WERI-Rb-1 (cell line): ENCODE measurements around the gene MMP10.

Source experiments
- DNase-seq: peaks from one replicate; pipeline ENCODE4 v3.0.0-alpha.2; 2020
- H3K27ac ChIP-seq: fragments of 250-450 bp; sonication (Bioruptor Pico); 2 replicates; pipeline ENCODE4 v1.5.1; 2020; ENCODE audit warnings: mild to moderate bottlenecking, moderate library complexity
- H3K27me3 ChIP-seq: fragments of 250-450 bp; sonication (Bioruptor Pico); 2 replicates; pipeline ENCODE4 v1.5.1; 2021; ENCODE audit warnings: mild to moderate bottlenecking, low read depth, moderate library complexity; ENCODE audit not compliant: insufficient read depth, severe bottlenecking
- H3K36me3 ChIP-seq: fragments of 250-450 bp; sonication (Bioruptor Pico); 2 replicates; pipeline ENCODE4 v1.5.1; 2020; ENCODE audit warnings: mild to moderate bottlenecking, moderate library complexity
- H3K4me3 ChIP-seq: 2 replicates; pipeline ENCODE4 v1.5.1; 2011; ENCODE audit warnings: low read depth, mild to moderate bottlenecking, control low read depth, low read length
- H3K9me3 ChIP-seq: fragments of 250-450 bp; sonication (Bioruptor Pico); 2 replicates; pipeline ENCODE4 v1.5.1; 2021; ENCODE audit warnings: mild to moderate bottlenecking, moderate library complexity; ENCODE audit not compliant: severe bottlenecking
- CTCF ChIP-seq: IDR thresholded peaks from 2 replicates; pipeline ENCODE4 v1.5.1; 2011; ENCODE audit warnings: low read depth, mild to moderate bottlenecking, control low read depth, inconsistent platforms, low read length

Gene MMP10

GRCh38 chr11:102791271-102792036 is 11.0 kb upstream of the MMP10 start:
- no peak overlapping the region for H3K27ac ChIP-seq
- no peak for DNase-seq
- no peaks in the 10 kb centered on the region for H3K27me3 ChIP-seq
- no peak for TF ChIP-seq CTCF
- no peak overlapping the region for H3K4me3 ChIP-seq
- no peaks in the 10 kb centered on the region for H3K36me3 ChIP-seq
- H3K9me3 ChIP-seq, result no peaks in the 10 kb centered on the region

- Histone ChIP-seq H3K4me3 (no peak overlapping the region), H3K27me3 (no peaks in the 10 kb centered on the region), H3K9me3 (no peaks in the 10 kb centered on the region), H3K27ac (no peak overlapping the region), H3K36me3 (no peaks in the 10 kb centered on the region)
- no peak for TF ChIP-seq CTCF
- DNase-seq, result no peak
Observed at GRCh38 chr11:102788334-102788995, 8.0 kb upstream of the MMP10 start.

DNA sequence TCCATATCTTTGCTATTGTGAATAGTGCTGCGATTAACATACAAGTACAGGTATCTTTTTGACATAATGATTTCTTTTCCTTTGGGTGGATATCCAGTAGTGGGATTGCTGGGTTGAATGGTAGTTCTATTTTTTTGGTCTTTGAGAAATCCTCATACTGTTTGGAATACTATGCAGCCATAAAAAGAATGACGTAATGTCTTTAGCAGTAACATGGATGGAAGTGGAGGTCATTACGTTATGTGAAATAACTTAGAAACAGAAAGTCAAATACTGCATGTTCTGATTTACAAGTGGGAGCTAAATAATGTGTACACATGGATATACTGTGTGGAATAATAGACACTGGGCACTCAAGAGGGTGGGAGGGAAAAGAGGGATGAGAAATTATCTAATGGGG is 4.0 kb upstream of the MMP10 start:
- H3K9me3 ChIP-seq, result no peaks in the 10 kb centered on the region
- no peak overlapping the region for H3K4me3 ChIP-seq
- no peak for TF ChIP-seq CTCF
- H3K27me3 ChIP-seq, result no peaks in the 10 kb centered on the region
- DNase-seq, result no peak
- H3K27ac ChIP-seq, result no peak overlapping the region
- H3K36me3 ChIP-seq, result no peaks in the 10 kb centered on the region

DNA sequence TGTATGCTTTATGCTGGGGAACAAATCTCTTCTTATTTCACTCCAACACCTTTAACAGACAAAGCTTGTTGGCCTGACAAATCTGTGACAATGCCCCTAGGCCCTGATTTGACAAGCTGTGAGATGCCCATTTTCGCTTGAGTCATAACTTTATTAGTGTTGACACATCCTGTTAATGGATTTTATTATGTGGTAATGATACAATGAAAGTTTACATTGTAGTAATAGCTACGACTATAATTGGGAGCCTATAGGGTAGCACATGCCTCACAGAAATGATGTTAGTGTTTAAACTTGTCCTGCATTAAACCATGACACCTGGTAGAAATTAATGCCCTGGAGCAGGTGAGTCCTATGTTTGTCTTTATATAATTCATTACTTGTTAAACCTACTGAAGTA is 3.3 kb upstream of the MMP10 start:
- TF ChIP-seq CTCF, result no peak
- no peak overlapping the region for H3K27ac ChIP-seq
- H3K9me3 ChIP-seq, result no peaks in the 10 kb centered on the region
- no peaks in the 10 kb centered on the region for H3K36me3 ChIP-seq
- DNase-seq, result no peak
- no peak overlapping the region for H3K4me3 ChIP-seq
- H3K27me3 ChIP-seq, result no peaks in the 10 kb centered on the region

DNA sequence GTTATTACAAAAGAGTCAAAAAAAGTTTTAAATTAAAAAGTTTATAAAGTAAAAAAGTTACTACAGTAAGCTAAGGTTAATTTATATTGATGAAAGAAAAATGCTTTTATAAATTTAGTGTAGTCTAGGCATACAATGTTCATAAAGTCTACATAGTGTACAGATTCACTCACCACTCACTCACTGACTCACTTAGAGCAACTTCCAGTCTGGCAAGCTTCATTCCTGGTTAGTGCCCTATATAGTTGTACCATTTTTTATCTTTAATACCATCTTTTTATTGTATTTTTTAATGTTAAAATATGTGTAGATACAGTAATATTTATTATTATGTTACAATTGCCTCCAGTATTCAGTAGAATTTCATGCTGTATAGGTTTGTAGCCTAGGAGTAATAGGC is 2.6 kb upstream of the MMP10 start:
- H3K36me3 ChIP-seq, result no peaks in the 10 kb centered on the region
- H3K4me3 ChIP-seq, result no peak overlapping the region
- no peaks in the 10 kb centered on the region for H3K9me3 ChIP-seq
- H3K27ac ChIP-seq, result no peak overlapping the region
- no peak for DNase-seq
- TF ChIP-seq CTCF, result no peak
- no peaks in the 10 kb centered on the region for H3K27me3 ChIP-seq
